Measurements from ENCODE around the gene VPS35L. TPM values are rescaled to one million over a fixed set of nuclear protein-coding genes. Genes with fewer than 3 reads are reported as not detected.

Gene VPS35L, protein sequence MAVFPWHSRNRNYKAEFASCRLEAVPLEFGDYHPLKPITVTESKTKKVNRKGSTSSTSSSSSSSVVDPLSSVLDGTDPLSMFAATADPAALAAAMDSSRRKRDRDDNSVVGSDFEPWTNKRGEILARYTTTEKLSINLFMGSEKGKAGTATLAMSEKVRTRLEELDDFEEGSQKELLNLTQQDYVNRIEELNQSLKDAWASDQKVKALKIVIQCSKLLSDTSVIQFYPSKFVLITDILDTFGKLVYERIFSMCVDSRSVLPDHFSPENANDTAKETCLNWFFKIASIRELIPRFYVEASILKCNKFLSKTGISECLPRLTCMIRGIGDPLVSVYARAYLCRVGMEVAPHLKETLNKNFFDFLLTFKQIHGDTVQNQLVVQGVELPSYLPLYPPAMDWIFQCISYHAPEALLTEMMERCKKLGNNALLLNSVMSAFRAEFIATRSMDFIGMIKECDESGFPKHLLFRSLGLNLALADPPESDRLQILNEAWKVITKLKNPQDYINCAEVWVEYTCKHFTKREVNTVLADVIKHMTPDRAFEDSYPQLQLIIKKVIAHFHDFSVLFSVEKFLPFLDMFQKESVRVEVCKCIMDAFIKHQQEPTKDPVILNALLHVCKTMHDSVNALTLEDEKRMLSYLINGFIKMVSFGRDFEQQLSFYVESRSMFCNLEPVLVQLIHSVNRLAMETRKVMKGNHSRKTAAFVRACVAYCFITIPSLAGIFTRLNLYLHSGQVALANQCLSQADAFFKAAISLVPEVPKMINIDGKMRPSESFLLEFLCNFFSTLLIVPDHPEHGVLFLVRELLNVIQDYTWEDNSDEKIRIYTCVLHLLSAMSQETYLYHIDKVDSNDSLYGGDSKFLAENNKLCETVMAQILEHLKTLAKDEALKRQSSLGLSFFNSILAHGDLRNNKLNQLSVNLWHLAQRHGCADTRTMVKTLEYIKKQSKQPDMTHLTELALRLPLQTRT
- 78.2 and 79.0 TPM in 2 replicates for total RNA-seq
- long read RNA-seq, transcript VPS35L-203 (31 exons, 3,855 nt) = major isoform, 523 of 682 reads
- long read RNA-seq, partial matches to known transcripts = 78 of 682 reads
- long read RNA-seq, other reads (novel, unspliced or antisense) = 77 of 682 reads

DNA sequence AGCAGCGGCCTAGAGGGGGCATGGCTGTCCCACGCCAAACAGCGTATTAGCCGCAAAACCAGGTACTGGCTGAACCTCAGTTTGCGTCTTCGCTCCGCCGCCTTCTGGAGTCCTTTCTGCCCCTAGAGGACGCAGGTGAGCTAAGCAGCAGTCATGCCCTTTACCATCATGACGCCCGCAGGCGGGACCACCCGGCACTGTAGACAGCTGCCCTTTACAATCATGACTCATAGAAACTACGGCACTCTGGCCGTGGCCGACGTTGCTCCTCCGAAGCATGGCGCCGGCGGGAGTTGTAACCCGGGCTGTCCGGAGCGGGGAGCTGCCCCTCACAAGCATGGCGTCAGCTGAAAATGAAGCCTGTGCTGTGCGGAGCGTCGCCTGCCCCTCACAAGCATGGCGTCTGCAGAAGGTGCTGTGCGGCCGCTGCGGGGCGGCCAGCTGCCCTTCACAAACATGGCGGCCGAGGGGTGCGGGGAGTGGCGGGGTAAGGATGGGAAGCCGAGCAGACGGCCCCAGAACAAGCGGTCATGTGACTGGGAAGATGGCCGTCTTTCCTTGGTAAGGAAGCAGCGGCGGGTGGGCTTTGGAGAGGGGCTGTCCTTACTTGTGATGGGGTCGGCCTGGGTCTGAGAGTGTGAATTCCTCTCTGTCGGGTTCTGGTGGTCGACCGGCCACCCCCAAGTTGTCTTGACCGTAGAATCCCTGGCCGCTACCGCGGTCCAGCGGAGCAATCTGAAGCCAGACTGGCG is at the start of gene VPS35L:
VPS35L (plus strand) TSS at position 518 of the 752 bp plus-strand sequence; CDS start at position 545, 27 bp downstream.
- peaks cover 1% of the 10 kb centered on the region for H3K36me3 Mint-ChIP-seq (ENCODE audit: unreplicated experiment)
- TF ChIP-seq, protein P1, sequence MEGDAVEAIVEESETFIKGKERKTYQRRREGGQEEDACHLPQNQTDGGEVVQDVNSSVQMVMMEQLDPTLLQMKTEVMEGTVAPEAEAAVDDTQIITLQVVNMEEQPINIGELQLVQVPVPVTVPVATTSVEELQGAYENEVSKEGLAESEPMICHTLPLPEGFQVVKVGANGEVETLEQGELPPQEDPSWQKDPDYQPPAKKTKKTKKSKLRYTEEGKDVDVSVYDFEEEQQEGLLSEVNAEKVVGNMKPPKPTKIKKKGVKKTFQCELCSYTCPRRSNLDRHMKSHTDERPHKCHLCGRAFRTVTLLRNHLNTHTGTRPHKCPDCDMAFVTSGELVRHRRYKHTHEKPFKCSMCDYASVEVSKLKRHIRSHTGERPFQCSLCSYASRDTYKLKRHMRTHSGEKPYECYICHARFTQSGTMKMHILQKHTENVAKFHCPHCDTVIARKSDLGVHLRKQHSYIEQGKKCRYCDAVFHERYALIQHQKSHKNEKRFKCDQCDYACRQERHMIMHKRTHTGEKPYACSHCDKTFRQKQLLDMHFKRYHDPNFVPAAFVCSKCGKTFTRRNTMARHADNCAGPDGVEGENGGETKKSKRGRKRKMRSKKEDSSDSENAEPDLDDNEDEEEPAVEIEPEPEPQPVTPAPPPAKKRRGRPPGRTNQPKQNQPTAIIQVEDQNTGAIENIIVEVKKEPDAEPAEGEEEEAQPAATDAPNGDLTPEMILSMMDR (IDR thresholded peaks at IDR 0.05) = peak; percentile 68
- H3K4me3 Mint-ChIP-seq (ENCODE audit: unreplicated experiment) = peak within 1 kb of the TSS; percentile 90
- H3K4me1 Mint-ChIP-seq (ENCODE audit: unreplicated experiment) = peaks cover 19% of the 10 kb centered on the region
- no peaks in the 10 kb centered on the region for H3K27me3 Mint-ChIP-seq (ENCODE audit: unreplicated experiment)
- H3K9me3 Mint-ChIP-seq (ENCODE audit: unreplicated experiment) = no peaks in the 10 kb centered on the region
- peak; percentile 99 for DNase-seq (ENCODE audit: extremely low spot score, unreplicated experiment)
- peak within 1 kb of the TSS; percentile 97 for H3K27ac Mint-ChIP-seq (ENCODE audit: unreplicated experiment)

DNA sequence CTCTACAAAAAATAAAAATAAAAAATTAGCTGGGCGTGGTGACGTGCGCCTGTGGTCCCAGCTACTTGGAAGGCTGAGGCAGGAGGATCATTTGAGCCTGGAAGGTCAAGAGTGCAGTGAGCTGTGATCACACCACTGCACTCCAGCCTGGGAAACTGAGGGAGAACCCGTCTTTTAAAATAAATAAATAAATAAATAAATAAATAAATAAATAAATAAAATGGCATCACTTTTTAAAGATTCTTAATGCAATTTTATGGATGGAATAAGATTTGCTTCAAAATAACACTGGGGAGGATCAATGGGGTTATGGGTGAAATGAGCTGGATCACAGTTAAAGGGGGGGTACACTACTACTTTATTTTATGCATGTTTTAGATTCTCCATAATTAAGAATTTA is 48.5 kb upstream of the VPS35L start:
- TF ChIP-seq, protein P1 (IDR thresholded peaks at IDR 0.05) = no peak
- Mint-ChIP-seq H3K27ac (ENCODE audit: unreplicated experiment) (no peak overlapping the region), H3K4me1 (ENCODE audit: unreplicated experiment) (peaks cover 14% of the 10 kb centered on the region), H3K36me3 (ENCODE audit: unreplicated experiment) (peaks cover 51% of the 10 kb centered on the region), H3K27me3 (ENCODE audit: unreplicated experiment) (no peaks in the 10 kb centered on the region), H3K4me3 (ENCODE audit: unreplicated experiment) (no peak overlapping the region), H3K9me3 (ENCODE audit: unreplicated experiment) (no peaks in the 10 kb centered on the region)
- no peak for DNase-seq (ENCODE audit: extremely low spot score, unreplicated experiment)

DNA sequence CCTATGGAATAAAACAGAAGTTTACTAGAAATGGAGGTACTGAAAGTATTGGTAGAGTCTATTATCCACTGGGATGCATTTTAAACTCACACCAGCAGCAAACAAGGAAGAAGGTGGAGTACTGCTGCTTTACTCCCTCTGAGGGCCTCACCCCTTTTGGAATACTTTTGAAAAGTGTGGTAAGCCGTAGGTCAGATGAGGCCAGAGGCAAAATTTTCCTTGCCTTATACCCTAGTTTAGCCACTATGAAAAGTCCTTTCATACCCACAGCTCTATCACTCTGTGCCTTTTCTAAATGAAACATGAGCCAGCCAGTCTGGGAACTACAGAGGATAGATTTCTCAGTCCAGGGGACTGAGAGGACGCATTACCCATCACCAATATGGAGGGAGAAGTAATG is 47.6 kb upstream of the VPS35L start:
- TF ChIP-seq, protein P1 (IDR thresholded peaks at IDR 0.05) = no peak
- peaks cover 52% of the 10 kb centered on the region for H3K36me3 Mint-ChIP-seq (ENCODE audit: unreplicated experiment)
- DNase-seq (ENCODE audit: extremely low spot score, unreplicated experiment) = no peak
- peaks cover 6% of the 10 kb centered on the region for H3K9me3 Mint-ChIP-seq (ENCODE audit: unreplicated experiment)
- no peak overlapping the region for H3K27ac Mint-ChIP-seq (ENCODE audit: unreplicated experiment)
- no peaks in the 10 kb centered on the region for H3K27me3 Mint-ChIP-seq (ENCODE audit: unreplicated experiment)
- peaks cover 14% of the 10 kb centered on the region for H3K4me1 Mint-ChIP-seq (ENCODE audit: unreplicated experiment)
- H3K4me3 Mint-ChIP-seq (ENCODE audit: unreplicated experiment) = no peak overlapping the region

DNA sequence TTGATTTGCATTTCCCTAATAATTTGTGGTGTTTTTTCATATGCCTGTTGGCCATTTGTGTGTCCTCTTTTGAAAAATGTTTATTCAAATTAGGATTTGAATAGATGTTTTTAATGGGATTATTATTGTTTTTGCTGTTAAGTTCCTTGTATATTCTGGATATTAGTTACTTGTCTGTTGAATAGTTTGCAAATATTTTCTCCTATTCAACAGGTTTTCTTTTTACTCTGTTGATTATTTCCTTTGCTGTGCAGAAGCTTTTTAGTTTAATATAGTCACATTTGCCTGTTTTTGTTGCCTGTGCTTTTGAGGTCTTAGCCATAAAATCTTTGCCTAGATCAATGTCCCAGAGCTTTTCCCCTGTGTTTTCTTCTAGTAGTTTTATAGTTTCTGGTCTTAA is 43.2 kb upstream of the VPS35L start:
- no peaks in the 10 kb centered on the region for H3K27me3 Mint-ChIP-seq (ENCODE audit: unreplicated experiment)
- H3K36me3 Mint-ChIP-seq (ENCODE audit: unreplicated experiment) = peaks cover 39% of the 10 kb centered on the region
- H3K9me3 Mint-ChIP-seq (ENCODE audit: unreplicated experiment) = peaks cover 12% of the 10 kb centered on the region
- TF ChIP-seq, protein P1 (IDR thresholded peaks at IDR 0.05) = no peak
- no peak for DNase-seq (ENCODE audit: extremely low spot score, unreplicated experiment)
- peaks cover 10% of the 10 kb centered on the region for H3K4me1 Mint-ChIP-seq (ENCODE audit: unreplicated experiment)
- H3K4me3 Mint-ChIP-seq (ENCODE audit: unreplicated experiment) = no peak overlapping the region
- H3K27ac Mint-ChIP-seq (ENCODE audit: unreplicated experiment) = no peak overlapping the region

Measured in osteocyte (in vitro differentiated cells).